GM19455 (cell line): ENCODE data around the gene NR1I3.
"Not testable (repeated sequence)": the region's sequence is repeated elsewhere in the genome, so short reads cannot be mapped to it uniquely, and the experiment has no call there.

Experiments used
- ATAC-seq: cut with Tn5 transposase; IDR thresholded peaks from one replicate; pipeline ENCODE4 v1.9.1; 2021; ENCODE audit not compliant: unreplicated experiment

The NR1I3 gene

DNA sequence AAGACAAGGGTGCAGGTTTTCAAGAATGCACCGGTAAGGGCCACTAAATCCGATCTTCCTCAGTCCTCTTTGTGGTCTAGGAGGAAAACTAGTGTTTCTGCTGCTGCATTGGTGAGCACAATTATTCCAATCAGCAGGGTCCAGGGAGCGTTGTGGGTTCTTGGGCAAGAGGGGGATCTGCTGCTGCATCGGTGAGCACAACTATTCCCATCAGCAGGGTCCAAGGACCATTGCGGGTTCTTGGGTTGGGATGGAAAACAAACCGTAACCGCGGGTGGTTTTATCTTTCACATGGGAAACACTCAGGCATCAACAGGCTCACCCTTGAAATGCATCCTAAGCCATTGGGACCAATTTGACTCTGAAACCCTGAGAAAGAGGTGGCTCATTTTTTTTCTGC, 13.6 kb upstream of the NR1I3 start:
- ATAC-seq = no peak

DNA sequence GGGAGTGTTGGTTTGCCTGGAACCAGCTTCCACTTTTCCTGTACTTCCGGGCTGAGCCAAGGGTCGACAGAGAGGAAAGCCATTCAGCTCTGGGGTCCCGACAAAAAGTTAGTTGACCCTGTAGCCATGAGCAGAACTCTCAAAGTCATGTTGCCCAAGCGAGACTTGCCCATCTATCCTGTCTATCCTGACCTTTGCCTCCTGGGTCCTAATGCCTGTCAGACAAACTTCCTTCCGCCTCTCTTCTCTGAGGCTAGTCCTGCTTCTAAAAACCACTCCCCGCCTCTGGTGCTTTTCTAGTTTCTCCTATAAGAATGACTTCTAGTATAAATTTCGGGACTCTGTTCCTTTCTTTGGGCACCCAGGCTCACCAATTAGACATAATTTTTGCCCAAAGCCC, 12.8 kb upstream of the NR1I3 start:
- no peak for ATAC-seq

DNA sequence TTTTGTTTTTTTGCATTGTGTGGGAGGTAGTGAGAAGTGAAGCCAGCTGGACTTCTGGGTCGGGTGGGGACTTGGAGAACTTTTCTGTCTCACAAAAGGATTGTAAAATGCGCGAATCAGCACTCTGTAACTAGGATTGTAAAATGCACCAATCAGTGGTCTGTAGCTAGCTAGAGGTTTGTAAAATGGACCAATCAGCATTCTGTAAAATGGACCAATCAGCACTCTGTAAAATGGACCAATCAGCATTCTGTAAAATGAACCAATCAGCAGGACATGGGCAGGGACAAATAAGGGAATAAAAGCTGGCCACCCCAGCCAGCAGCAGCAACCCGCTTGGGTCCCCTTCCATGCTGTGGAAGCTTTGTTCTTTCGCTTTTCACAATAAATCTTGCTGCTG, 12.1 kb upstream of the NR1I3 start:
- ATAC-seq = not testable (repeated sequence)

GRCh38 chr1:161244888-161245287, 6.9 kb upstream of the NR1I3 start:
- ATAC-seq = no peak

DNA sequence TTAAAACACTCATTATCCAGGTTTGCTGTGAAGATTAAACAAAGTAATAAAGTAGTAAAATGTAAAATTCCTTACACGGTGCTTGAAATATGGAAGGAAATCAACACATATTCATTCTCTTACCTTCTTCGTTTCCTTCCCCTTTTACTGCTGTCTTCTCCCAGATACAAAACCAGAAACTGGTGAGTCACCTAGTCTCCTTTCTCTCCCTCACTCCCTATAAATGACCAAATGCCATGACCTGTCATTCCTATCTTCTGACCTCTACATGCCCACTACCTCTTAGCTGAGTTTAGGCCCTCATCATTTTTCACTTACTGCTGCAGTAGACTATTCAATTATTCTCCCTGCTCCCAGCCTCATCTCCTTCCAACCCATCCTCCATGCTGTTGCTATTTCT, 4.3 kb upstream of the NR1I3 start:
- no peak for ATAC-seq

- ATAC-seq = no peak
Observed at GRCh38 chr1:161241682-161242081, 3.7 kb upstream of the NR1I3 start.

DNA sequence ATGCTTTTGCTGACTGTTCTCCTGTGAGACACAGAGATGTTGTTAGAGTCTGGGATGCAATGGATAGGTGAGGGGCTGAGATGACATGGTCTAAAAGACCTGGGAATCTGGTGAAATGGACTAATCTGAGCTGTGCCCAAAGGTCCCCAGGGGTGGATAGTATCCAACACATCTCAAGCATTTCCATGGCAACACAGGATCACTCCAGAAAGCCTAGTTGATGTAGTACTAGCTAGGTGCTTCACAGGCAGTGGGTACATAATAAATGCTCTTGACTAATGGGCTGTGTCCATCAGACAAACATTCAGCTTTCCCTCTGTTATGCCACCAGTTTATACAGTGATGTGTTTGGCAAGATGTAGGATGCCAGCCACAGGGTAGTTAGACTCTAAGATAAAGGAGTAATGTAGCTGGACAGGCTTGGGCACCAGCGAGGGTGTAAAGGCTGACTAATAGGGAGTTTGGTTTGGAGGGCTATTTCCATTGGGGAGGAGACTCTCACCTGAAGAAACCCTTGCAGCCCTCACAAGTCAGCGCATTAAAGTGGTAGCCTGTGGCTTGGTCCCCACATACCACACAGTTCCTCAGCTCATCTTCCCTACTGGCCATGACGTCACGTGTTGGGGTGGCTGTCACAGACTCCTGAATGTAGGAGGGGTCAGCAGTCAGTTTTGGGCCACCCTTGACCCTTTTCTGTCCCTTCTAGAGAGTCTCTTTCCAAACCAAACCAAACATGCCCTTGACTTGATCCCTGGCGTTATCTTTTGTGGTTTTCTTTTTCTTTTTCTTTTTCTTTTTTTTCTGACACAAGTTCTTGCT, 1.8 kb downstream of the NR1I3 start:
- no peak for ATAC-seq

GRCh38 chr1:161233102-161233501, 4.9 kb downstream of the NR1I3 start:
- no peak for ATAC-seq

GRCh38 chr1:161230762-161231161, 7.2 kb downstream of the NR1I3 start:
- ATAC-seq = no peak

- ATAC-seq = no peak
Observed at GRCh38 chr1:161229896-161230295, 8.1 kb downstream of the NR1I3 start.

- no peak for ATAC-seq
Observed at GRCh38 chr1:161228032-161228431, 10.0 kb downstream of the NR1I3 start.

DNA sequence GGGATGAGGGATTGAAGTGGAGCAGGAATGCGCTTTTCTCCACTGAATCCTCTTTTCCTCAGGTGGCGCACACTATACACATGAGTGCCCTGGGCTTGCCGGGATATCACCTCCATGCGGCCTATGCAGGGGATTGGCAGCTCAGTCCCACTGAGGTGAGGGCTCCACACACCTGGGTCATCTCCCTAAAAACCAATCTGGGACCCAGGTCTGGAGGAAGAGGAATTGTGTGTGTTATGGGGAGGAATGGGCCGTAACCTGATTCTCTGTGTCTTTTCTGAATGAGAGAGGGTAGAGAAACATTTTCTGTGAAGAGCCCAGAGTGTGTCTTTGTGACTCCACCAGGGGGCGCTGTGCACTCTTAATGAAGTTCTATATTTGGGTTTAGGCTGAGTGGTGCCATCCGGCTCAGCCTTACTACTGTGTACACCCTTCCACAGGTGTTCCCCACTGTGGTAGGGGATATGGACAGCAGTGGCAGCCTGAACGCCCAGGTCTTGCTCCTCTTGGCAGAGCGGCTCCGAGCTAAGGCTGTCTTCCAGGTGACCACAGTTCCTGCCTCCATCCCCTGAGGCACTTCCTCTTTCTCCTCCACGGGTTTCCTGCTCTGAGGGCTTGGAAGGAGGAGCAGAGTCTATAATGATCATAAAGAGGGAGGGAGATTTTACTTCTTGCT, 10.7 kb downstream of the NR1I3 start:
- ATAC-seq = peak; percentile 52

DNA sequence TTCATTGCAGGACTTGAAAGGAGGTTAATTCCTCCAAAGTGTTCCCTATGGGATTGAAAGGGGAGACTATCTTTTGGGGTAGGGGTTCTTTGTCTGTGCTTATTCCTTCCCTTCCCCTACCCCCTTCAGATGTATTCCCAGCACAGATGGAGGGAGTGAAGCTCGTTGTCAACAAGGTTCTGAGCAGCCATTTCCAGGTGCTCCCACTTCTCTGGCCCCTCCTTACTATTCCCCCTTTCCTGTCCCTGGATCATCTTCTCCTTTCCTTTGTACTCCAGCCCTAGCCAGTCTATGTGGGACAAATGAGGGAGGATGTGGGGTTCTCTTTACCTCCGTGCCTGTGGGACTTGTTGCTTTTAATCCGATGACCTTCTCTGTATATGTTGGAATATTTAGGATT, 11.2 kb downstream of the NR1I3 start:
- ATAC-seq = no peak

- ATAC-seq = no peak
Observed at GRCh38 chr1:161226320-161226711, 11.7 kb downstream of the NR1I3 start.

DNA sequence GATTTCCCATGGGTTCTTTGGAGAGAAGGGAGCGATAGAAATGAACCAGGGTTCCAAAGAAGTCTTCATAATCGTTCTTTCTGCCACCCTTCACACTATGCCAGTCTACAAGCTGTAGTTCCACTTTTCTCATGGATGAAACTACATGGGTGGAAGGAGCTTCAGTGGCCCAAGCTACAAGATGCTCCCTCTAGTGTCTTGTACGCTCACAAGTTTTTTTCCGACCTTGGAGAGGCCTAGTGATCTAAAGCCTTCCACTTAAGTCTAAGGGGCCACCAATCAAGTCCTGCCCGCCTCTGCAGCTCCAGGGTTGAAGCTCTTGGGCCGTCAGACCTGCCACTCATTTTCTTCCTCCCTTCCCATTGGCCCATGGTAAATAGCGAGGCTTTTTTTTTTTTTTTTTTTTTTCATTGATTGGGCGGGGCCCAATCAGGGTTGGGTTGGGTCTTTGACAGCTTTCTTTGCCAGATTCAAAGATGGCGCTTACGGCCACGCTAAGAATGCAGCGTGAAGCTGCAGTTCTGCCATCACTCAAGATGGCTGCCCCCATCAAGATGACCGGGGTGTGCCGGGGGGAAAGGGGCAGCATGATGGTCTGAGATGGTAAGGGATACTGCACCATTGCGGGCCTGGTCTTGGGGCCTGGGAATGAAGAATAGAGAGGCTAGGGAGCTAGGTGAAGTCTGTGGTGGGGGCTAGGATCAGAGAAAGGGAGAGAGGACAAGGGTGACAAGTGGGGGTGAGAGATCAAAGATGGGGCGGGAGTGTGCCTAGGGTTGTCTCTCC, 12.3 kb downstream of the NR1I3 start, which contains the start of gene TOMM40L:
Gene TOMM40L (plus strand): TSS at position 527 of the 786 bp plus-strand sequence. CDS start 430 bp downstream, outside the sequence.
- ATAC-seq = peak; percentile 90

- ATAC-seq = peak; percentile 2
Observed at GRCh38 chr1:161225178-161225533, 12.8 kb downstream of the NR1I3 start.

GRCh38 chr1:161224695-161225087, 13.3 kb downstream of the NR1I3 start:
- not testable (repeated sequence) for ATAC-seq

GRCh38 chr1:161223805-161224694, 14.0 kb downstream of the NR1I3 start:
- ATAC-seq = no peak

DNA sequence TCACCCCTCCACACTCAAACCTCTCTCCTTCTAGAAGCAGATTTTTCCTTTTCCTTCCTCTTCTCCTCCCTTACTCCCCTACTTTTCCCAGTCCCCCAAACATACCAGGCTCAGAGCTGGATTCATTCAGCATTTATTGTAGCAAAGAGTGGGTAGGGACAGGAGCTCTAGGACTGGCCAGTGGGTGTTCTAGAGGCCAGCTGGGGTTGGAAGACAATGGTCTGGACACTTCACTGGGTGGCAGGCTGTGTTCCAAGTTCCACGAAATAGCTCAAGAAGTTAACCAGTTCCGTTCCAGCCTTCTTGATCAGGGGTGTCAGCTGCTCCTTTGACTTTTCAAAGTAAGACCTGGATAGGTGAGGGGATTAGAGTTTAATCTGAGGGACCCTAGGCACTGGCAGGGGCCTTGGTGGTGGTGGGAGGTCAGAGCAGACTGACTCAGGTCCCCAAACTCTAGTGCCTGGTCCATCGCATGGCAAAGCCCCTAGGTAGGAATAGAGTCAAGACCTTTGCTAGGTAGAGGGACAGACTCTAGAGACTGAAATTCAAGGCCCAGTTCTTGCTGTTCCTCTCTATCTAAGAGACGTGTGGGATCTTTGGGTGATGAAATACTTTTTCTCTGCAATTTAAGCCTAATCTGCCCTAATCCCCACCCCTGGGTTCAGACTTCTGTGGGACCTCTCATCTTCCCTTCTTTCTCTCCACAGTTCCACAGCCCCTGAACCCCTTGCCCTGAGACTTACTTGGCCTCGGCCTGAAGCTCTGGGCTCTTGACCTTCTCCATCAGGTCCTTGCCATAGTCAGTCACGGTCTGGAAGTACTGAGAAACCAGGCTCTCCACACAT, 15.6 kb downstream of the NR1I3 start:
- ATAC-seq = no peak

DNA sequence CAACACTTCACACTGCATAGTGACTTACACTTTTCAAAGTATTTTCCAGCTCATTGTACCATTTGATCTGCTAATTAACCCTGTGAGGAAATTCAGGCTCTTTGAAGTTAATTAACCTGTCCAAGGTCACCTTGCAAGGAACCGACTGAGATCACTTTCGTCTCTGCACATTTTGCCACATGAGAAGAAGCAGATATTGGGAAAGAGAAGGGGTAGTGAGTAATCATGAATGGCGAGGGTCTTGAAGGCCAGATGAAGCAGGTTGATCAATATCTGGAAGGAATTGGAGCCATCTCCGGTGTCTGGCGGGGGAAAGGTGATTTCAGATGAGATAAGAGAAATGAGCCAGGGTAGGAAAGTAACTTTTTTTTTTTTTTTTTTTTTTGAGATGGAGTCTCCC, 18.0 kb downstream of the NR1I3 start:
- no peak for ATAC-seq
